Mesothelial cell of epicardium (in vitro differentiated cells): ENCODE measurements around the gene SALL2. TPM values are rescaled to one million over a fixed set of nuclear protein-coding genes. Genes with fewer than 3 reads are reported as not detected.

Source experiments
- DNase-seq, 2 experiments: peaks; one replicate each; pipeline ENCODE4 v3.0.0; 2021; ENCODE audit warnings: low spot score in 2 of 2; ENCODE audit not compliant: unreplicated experiment in 2 of 2
- H3K27ac Mint-ChIP-seq: 2 replicates; pipeline ENCODE4 v1.8.0; 2021; ENCODE audit warnings: mixed read lengths
- H3K27me3 Mint-ChIP-seq: 2 replicates; pipeline ENCODE4 v1.8.0; 2021; ENCODE audit warnings: low read depth, mixed read lengths
- H3K36me3 Mint-ChIP-seq: 2 replicates; pipeline ENCODE4 v1.8.0; 2021; ENCODE audit warnings: mixed read lengths
- H3K4me1 Mint-ChIP-seq: 2 replicates; pipeline ENCODE4 v1.8.0; 2021; ENCODE audit warnings: mixed read lengths
- H3K4me3 Mint-ChIP-seq: 2 replicates; pipeline ENCODE4 v1.8.0; 2021; ENCODE audit warnings: mild to moderate bottlenecking, moderate library complexity, mixed read lengths
- H3K9me3 Mint-ChIP-seq: 2 replicates; pipeline ENCODE4 v1.8.0; 2021; ENCODE audit warnings: mixed read lengths
- CTCF ChIP-seq: fragments of 200-600 bp; sonication (generic); IDR thresholded peaks from one replicate; pipeline ENCODE4 v1.5.0; 2021; ENCODE audit warnings: antibody characterized with exemption; ENCODE audit not compliant: unreplicated experiment
- total RNA-seq: library from RNA; stranded (reverse); gene quantifications from 3 replicates; pipeline ENCODE4 v1.2.1, GENCODE V29; 2021

The SALL2 gene
- total RNA-seq, 1 donor from 2014 or later, result 44.6 TPM

- no peaks in the 10 kb centered on the region for H3K27me3 Mint-ChIP-seq
- DNase-seq, result no peak
- peaks cover 53% of the 10 kb centered on the region for H3K36me3 Mint-ChIP-seq
- no peaks in the 10 kb centered on the region for H3K9me3 Mint-ChIP-seq
- no peak overlapping the region for H3K27ac Mint-ChIP-seq
- TF ChIP-seq CTCF, result no peak
- H3K4me1 Mint-ChIP-seq, result no peaks in the 10 kb centered on the region
- no peak overlapping the region for H3K4me3 Mint-ChIP-seq
Measured at GRCh38 chr14:21494902-21495762, 31.0 kb downstream of the SALL2 start.

GRCh38 chr14:21486640-21487087 lies 39.5 kb downstream of the SALL2 start:
- H3K36me3 Mint-ChIP-seq, result peaks cover 18% of the 10 kb centered on the region
- no peak overlapping the region for H3K4me3 Mint-ChIP-seq

GRCh38 chr14:21476925-21477681 lies 49.0 kb downstream of the SALL2 start, which contains the start of the genes RAB2B and TOX4:
Gene RAB2B, minus strand, starts transcription at chr14:21476959. Its CDS starts 87 bp downstream, at chr14:21476872.
Gene TOX4, plus strand, starts transcription at chr14:21477195. Its CDS starts 84 bp downstream, at chr14:21477279.
- peaks cover 17% of the 10 kb centered on the region for H3K4me1 Mint-ChIP-seq
- H3K4me3 Mint-ChIP-seq, result peak within 1 kb of the TSS; percentile 100
- H3K9me3 Mint-ChIP-seq, result no peaks in the 10 kb centered on the region
- H3K27ac Mint-ChIP-seq, result peak within 1 kb of the TSS; percentile 99
- no peaks in the 10 kb centered on the region for H3K27me3 Mint-ChIP-seq
- peak; percentile 90 to 94 for DNase-seq
- peak; percentile 73 for TF ChIP-seq CTCF
- H3K36me3 Mint-ChIP-seq, result peaks cover 18% of the 10 kb centered on the region

More at GRCh38 chr14:21486640-21487087, 39.5 kb downstream of the SALL2 start:
- Mint-ChIP-seq H3K27ac (no peak overlapping the region), H3K27me3 (no peaks in the 10 kb centered on the region), H3K9me3 (no peaks in the 10 kb centered on the region), H3K4me1 (no peaks in the 10 kb centered on the region)
- TF ChIP-seq CTCF, result no peak
- DNase-seq, result no peak

- Mint-ChIP-seq H3K27me3 (no peaks in the 10 kb centered on the region), H3K36me3 (peaks cover 19% of the 10 kb centered on the region), H3K9me3 (no peaks in the 10 kb centered on the region), H3K4me1 (peaks cover 17% of the 10 kb centered on the region), H3K27ac (peak overlapping the region; percentile 99), H3K4me3 (peak overlapping the region; percentile 100)
- DNase-seq, result peak; percentile 77 to 81
- TF ChIP-seq CTCF, result no peak
Measured at GRCh38 chr14:21476523-21476924, 49.6 kb downstream of the SALL2 start.

- H3K36me3 Mint-ChIP-seq, result peaks cover 17% of the 10 kb centered on the region
- no peaks in the 10 kb centered on the region for H3K27me3 Mint-ChIP-seq
- no peaks in the 10 kb centered on the region for H3K9me3 Mint-ChIP-seq
- peaks cover 17% of the 10 kb centered on the region for H3K4me1 Mint-ChIP-seq
- TF ChIP-seq CTCF, result no peak
- H3K27ac Mint-ChIP-seq, result peak overlapping the region; percentile 99
- DNase-seq, result no peak
- H3K4me3 Mint-ChIP-seq, result peak overlapping the region; percentile 100
Measured at GRCh38 chr14:21475767-21476522, 50.2 kb downstream of the SALL2 start.
